AG09309 (cell line): ENCODE results near the gene LYPD4.

Experiments
- DNase-seq: peaks from one replicate; pipeline ENCODE4 v3.0.0-alpha.2; 2010; ENCODE audit warnings: low read depth
- H3K4me3 ChIP-seq: 2 replicates; pipeline ENCODE4 v1.5.1; 2011; ENCODE audit warnings: mild to moderate bottlenecking, low read depth, low read length, moderate library complexity; ENCODE audit not compliant: control insufficient read depth
- CTCF ChIP-seq: IDR thresholded peaks from 2 replicates; pipeline ENCODE4 v1.5.1; 2011; ENCODE audit warnings: mild to moderate bottlenecking, low read depth, low read length, inconsistent platforms; ENCODE audit not compliant: insufficient read depth, control insufficient read depth; ENCODE audit errors: missing control alignments

The LYPD4 gene

GRCh38 chr19:41839211-41839610 is 5.3 kb downstream of the LYPD4 start:
- DNase-seq = no peak
- no peak overlapping the region for H3K4me3 ChIP-seq
- TF ChIP-seq CTCF = no peak

GRCh38 chr19:41837981-41838708 is 6.3 kb downstream of the LYPD4 start:
- DNase-seq = no peak
- H3K4me3 ChIP-seq = no peak overlapping the region
- no peak for TF ChIP-seq CTCF

GRCh38 chr19:41821003-41821735 is 23.3 kb downstream of the LYPD4 start:
- DNase-seq = no peak
- H3K4me3 ChIP-seq = no peak overlapping the region
- peak; percentile 48 for TF ChIP-seq CTCF

- DNase-seq = no peak
- no peak overlapping the region for H3K4me3 ChIP-seq
- no peak for TF ChIP-seq CTCF
These were observed 27.7 kb downstream of the LYPD4 start for GRCh38 chr19:41816761-41817160.

GRCh38 chr19:41815301-41815700 is 29.2 kb downstream of the LYPD4 start:
- DNase-seq = no peak
- no peak for TF ChIP-seq CTCF
- no peak overlapping the region for H3K4me3 ChIP-seq

- no peak overlapping the region for H3K4me3 ChIP-seq
- no peak for TF ChIP-seq CTCF
- no peak for DNase-seq
These were observed 30.6 kb downstream of the LYPD4 start for GRCh38 chr19:41813911-41814310.

GRCh38 chr19:41811981-41812380 is 32.5 kb downstream of the LYPD4 start:
- no peak for TF ChIP-seq CTCF
- no peak overlapping the region for H3K4me3 ChIP-seq
- no peak for DNase-seq
